ENCODE data around the gene RET.

The RET gene

GRCh38 chr10:43075612-43076003, 1.3 kb upstream of the RET start:
- peak; percentile 11 for TF ChIP-seq CTCF (conservative IDR thresholded peaks at IDR 0.05; ENCODE audit: control insufficient read depth, insufficient read depth, low read depth, low read length)
- no peak for DNase-seq (ENCODE audit: low read depth)
- no peak overlapping the region for H3K4me3 ChIP-seq (ENCODE audit: control insufficient read depth, low read depth, low read length)

GRCh38 chr10:43076311-43076875, 476 bp upstream of the RET start:
- no peak overlapping the region for H3K4me3 ChIP-seq (ENCODE audit: control insufficient read depth, low read depth, low read length)
- no peak for TF ChIP-seq CTCF (conservative IDR thresholded peaks at IDR 0.05; ENCODE audit: control insufficient read depth, insufficient read depth, low read depth, low read length)
- no peak for DNase-seq (ENCODE audit: low read depth)

GRCh38 chr10:43077421-43078171, 727 bp downstream of the RET start:
- DNase-seq (ENCODE audit: low read depth), result no peak
- TF ChIP-seq CTCF (conservative IDR thresholded peaks at IDR 0.05; ENCODE audit: control insufficient read depth, insufficient read depth, low read depth, low read length), result no peak
- no peak overlapping the region for H3K4me3 ChIP-seq (ENCODE audit: control insufficient read depth, low read depth, low read length)

GRCh38 chr10:43078175-43078985, 1.5 kb downstream of the RET start:
- DNase-seq (ENCODE audit: low read depth), result no peak
- H3K4me3 ChIP-seq (ENCODE audit: control insufficient read depth, low read depth, low read length), result no peak overlapping the region
- no peak for TF ChIP-seq CTCF (conservative IDR thresholded peaks at IDR 0.05; ENCODE audit: control insufficient read depth, insufficient read depth, low read depth, low read length)

- no peak for DNase-seq (ENCODE audit: low read depth)
- H3K4me3 ChIP-seq (ENCODE audit: control insufficient read depth, low read depth, low read length), result no peak overlapping the region
- TF ChIP-seq CTCF (conservative IDR thresholded peaks at IDR 0.05; ENCODE audit: control insufficient read depth, insufficient read depth, low read depth, low read length), result peak; percentile 43
Observed at GRCh38 chr10:43078986-43079273, 2.1 kb downstream of the RET start.

- TF ChIP-seq CTCF (conservative IDR thresholded peaks at IDR 0.05; ENCODE audit: control insufficient read depth, insufficient read depth, low read depth, low read length), result no peak
- H3K4me3 ChIP-seq (ENCODE audit: control insufficient read depth, low read depth, low read length), result no peak overlapping the region
- DNase-seq (ENCODE audit: low read depth), result no peak
Observed at GRCh38 chr10:43079856-43080255, 3.0 kb downstream of the RET start.

Data from fibroblast of mammary gland (primary cell).